8988T (cell line): Measurements from ENCODE around the gene DENND4C.
A peak's percentile ranks its signal among the peaks of the same experiment; 100 is the strongest.
"Not testable (repeated sequence)": the region's sequence is repeated elsewhere in the genome, so short reads cannot be mapped to it uniquely, and the experiment has no call there.

Experiments
- DNase-seq: peaks from one replicate; pipeline ENCODE4 v3.0.0; 2011

The DENND4C gene

GRCh38 chr9:19378164-19378563 is 147.7 kb downstream of the DENND4C start:
- DNase-seq, result no peak

- DNase-seq, result no peak
Measured at GRCh38 chr9:19378647-19379046, 148.2 kb downstream of the DENND4C start.

- DNase-seq, result no peak
Measured at GRCh38 chr9:19379283-19379682, 148.8 kb downstream of the DENND4C start.

- DNase-seq, result no peak
Measured at GRCh38 chr9:19379697-19380046, 149.2 kb downstream of the DENND4C start.

GRCh38 chr9:19380826-19381075 is 150.3 kb downstream of the DENND4C start:
- no peak for DNase-seq

GRCh38 chr9:19381656-19382055 is 151.2 kb downstream of the DENND4C start:
- no peak for DNase-seq

DNA sequence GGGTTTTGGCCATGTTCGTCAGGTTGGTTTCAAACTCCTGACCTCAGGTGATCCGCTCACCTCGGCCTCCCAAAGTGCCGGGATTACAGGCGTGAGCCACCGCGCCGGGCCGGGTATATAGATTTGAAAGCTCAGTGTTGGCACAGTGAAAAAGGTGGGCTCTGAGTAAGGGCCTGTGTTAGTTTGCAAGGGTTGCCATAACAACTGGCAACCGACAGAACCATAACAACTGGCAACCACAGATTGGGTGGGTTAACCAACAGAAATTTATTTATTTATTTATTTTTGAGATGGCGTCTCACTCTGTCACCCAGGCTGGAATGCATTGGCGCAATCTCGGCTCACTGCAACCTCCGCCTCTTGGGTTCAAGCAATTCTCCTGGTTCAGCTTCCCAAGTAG is 154.7 kb downstream of the DENND4C start:
- not testable (repeated sequence) for DNase-seq

GRCh38 chr9:19385786-19386501 is 155.5 kb downstream of the DENND4C start:
- DNase-seq, result no peak

- no peak for DNase-seq
Measured at GRCh38 chr9:19386502-19387044, 156.1 kb downstream of the DENND4C start.

DNA sequence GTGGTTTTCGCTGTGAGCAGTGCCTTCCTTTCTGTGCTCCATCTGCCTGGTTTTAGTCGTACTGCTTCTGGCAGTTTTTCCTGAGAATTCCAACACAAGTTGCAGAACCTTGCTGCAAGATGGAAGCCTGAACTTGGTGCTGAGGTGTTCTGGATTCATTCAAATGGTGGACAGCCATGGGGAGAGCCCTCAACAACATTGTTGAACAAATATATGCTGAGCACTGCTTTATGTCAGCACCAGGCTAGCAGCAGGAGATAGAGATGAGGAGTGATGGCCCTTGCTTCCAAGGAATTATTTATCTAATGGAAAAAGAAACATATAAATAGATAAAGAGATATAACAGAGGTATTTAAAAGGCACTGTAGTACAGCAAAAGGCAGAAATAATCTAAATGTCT is 156.8 kb downstream of the DENND4C start:
- DNase-seq, result no peak

DNA sequence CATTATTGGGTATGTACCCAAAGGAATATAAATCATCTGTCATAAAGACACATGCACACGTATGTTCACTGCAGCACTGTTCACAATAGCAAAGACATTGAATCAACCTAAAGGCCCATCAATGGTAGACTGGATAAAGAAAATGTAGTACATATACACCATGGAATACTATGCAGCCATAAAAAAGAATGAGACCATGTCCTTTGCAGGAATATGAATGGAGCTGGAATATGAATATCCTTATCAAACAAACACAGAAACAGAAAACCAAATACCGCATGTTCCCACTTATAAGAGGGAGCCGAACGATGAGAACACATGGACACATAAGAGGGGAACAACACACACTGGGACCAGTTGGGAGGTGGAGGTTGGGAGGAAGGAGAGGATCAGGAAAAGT is 159.0 kb downstream of the DENND4C start:
- DNase-seq, result not testable (repeated sequence)

GRCh38 chr9:19397845-19398244 is 167.4 kb downstream of the DENND4C start:
- no peak for DNase-seq

- not testable (repeated sequence) for DNase-seq
Measured at GRCh38 chr9:19403231-19403630, 172.7 kb downstream of the DENND4C start.

- DNase-seq, result no peak
Measured at GRCh38 chr9:19404283-19405075, 174.0 kb downstream of the DENND4C start.

DNA sequence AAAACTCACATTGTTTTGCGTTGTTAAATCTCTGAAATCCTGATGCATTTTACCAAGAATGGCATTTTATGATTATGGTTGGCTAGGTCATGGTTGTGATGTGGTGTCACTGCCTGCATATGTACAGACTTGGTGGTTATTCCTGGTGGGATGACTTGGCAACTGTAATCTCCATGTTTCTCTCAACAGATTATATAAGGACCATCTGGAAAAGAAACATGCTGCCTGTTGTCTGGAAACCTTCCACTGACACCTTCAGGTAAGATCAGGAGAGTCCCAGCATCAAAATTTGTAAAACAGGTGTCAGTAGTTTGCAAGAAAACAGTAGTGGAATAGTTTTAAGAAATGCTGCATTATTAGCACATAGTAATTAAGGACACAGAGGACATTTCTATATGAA is 175.3 kb downstream of the DENND4C start:
- no peak for DNase-seq

GRCh38 chr9:19408316-19408692 is 177.8 kb downstream of the DENND4C start:
- no peak for DNase-seq

- peak; percentile 69 for DNase-seq
Measured at GRCh38 chr9:19408693-19409400, 178.4 kb downstream of the DENND4C start, which contains the start of gene ACER2. Gene ACER2 (plus strand): TSS chr9:19409009. CDS start chr9:19409085, 76 bp downstream.

GRCh38 chr9:19409401-19410194 is 179.1 kb downstream of the DENND4C start:
- DNase-seq, result peak; percentile 20

DNA sequence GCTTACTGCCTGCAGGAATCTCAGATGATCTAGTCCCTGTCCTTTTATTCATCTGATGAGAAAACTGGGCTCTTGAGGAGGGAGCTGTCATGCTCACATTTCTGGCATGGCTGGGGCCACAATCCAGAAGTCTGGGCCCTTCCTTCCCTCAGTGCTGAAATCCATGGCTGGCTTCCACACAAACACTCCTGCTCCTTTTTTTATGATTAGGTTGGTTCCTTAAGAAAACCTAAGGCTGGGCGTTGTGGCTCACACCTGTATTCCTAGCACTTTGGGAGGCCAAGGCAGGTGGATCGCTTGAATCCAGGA is 179.7 kb downstream of the DENND4C start:
- no peak for DNase-seq

- DNase-seq, result no peak
Measured at GRCh38 chr9:19410594-19410993, 180.1 kb downstream of the DENND4C start.

DNA sequence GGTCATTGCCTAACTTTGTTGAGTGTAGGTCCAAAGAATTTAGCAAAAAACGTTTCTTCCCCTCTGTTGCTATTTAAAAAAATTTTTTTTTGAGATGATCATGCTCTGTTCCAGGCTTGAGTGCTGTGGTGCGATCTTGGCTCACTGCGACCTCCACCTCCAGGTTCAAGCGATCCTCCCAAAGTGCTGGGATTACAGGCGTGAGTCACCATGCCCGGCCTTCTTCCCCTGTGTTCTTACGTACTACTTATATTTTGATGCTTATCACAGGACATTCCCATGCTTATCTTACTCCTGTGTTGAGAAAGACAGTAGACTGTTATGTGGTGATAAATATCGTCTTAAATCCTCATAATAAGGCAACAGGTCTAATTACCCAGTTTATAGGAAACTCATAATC is 180.8 kb downstream of the DENND4C start:
- DNase-seq, result no peak

DNA sequence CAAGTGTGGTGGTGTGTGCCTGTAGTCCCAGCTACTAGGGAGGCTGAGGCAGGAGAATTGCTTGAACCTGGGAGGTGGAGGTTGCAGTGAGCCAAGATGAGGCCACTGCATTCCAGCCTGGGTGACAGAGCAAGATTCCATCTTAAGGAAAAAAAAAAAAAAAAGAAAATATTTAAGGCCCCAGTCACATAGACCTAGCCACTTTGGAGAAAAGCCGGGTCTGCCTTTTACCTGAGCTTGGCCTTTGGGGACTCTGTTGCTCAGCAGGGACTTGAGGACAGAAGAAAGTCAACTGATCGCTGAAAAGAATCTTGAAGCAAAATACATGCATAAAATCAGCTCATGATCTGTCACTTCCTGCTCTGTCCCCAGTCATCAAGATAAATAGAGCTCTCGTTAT is 183.0 kb downstream of the DENND4C start:
- DNase-seq, result not testable (repeated sequence)

GRCh38 chr9:19416143-19416542 is 185.7 kb downstream of the DENND4C start:
- no peak for DNase-seq
